Measurements from ENCODE around the gene ATL2. TPM values are rescaled to one million over a fixed set of nuclear protein-coding genes. Genes with fewer than 3 reads are reported as not detected.

Gene ATL2
- total and polyA plus RNA-seq, 2 of the 8 experiments (the other 6 are each of a cell fraction or from before 2014, with no cell fraction given) = 38.8 to 84.6 TPM

DNA sequence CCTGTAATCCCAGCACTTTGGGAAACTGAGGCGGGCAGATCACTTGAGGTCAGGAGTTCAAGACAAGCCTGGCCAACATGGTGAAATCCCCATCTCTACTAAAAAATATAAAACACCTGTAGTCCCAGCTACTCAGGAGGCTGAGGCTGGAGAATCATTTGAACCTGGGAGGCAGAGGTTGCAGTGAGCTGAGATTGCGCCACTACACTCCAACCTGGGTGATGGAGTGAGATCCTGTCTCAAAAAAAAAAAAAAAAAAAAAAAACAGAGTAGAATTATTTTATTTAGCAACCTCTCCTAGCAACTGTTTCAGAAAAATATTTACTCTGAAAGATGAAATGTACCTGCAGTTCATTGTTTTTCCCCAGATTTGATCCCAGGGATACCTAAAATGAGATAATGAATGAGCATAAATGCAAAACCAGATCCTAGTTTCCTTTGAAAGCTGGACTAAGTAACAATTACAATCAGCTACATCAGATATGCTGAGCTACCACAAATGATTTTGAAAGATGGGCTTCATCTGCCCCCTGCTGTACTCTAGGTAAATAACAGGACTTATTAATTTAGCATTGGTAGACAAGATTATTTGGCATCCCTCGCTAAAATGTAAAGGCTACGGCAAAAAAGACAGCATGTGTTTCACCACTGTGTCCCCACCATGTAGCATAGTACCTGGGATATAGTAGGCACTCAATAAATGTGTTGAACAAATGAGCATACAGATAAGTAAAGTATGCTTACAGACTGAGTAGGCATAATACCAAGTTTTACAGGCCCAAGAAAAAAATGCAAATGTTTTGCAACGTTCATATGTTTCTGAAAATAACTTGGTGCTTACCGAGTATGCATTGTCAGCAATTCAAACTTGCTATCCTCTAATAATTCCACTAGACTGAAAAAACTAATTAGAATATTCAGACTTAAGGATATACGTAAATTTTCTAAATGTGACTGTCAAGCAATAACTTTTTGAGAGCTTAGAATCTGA is 102.5 kb downstream of the ATL2 start (continued):
- TF ChIP-seq, protein P1, sequence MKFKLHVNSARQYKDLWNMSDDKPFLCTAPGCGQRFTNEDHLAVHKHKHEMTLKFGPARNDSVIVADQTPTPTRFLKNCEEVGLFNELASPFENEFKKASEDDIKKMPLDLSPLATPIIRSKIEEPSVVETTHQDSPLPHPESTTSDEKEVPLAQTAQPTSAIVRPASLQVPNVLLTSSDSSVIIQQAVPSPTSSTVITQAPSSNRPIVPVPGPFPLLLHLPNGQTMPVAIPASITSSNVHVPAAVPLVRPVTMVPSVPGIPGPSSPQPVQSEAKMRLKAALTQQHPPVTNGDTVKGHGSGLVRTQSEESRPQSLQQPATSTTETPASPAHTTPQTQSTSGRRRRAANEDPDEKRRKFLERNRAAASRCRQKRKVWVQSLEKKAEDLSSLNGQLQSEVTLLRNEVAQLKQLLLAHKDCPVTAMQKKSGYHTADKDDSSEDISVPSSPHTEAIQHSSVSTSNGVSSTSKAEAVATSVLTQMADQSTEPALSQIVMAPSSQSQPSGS (IDR thresholded peaks at IDR 0.05; ENCODE audit: low read length) = no peak
- TF ChIP-seq FOSL1 (IDR thresholded peaks at IDR 0.05; ENCODE audit: insufficient read depth, low read depth, low read length) (no peak), MAFK (IDR thresholded peaks at IDR 0.05; ENCODE audit: low read depth, low read length) (peak; percentile 78), TEAD4 (IDR thresholded peaks at IDR 0.05; ENCODE audit: low read depth, low read length) (no peak), TAF7 (optimal IDR thresholded peaks at IDR 0.05; ENCODE audit: borderline replicate concordance, low read depth, low read length) (no peak), SUZ12 (IDR thresholded peaks at IDR 0.05; ENCODE audit: low read length) (no peak)
- TF ChIP-seq, protein P2, sequence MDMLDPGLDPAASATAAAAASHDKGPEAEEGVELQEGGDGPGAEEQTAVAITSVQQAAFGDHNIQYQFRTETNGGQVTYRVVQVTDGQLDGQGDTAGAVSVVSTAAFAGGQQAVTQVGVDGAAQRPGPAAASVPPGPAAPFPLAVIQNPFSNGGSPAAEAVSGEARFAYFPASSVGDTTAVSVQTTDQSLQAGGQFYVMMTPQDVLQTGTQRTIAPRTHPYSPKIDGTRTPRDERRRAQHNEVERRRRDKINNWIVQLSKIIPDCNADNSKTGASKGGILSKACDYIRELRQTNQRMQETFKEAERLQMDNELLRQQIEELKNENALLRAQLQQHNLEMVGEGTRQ (IDR thresholded peaks at IDR 0.05; ENCODE audit: low read length) = no peak

All from H1 (cell line).